MCF 10A (cell line): Measurements from ENCODE around the gene COX6A2. TPM values are rescaled to one million over a fixed set of nuclear protein-coding genes. Genes with fewer than 3 reads are reported as not detected.
"Not testable (repeated sequence)": the region's sequence is repeated elsewhere in the genome, so short reads cannot be mapped to it uniquely, and the experiment has no call there.

Source experiments
- BruUV-seq: library from RNA; stranded (reverse); fragments of 400-500 nt; replicated peaks from 2 replicates; lab custom pipeline; 2021; lab: Mats Ljungman, UMichigan
- CTCF ChIA-PET: fragments of 300-600 bp; sonication (Branson Sonifier 250); formaldehyde crosslinking; extraction: SDS; loops from one replicate; lab custom pipeline; 2021; ENCODE audit warnings: antibody characterized with exemption, inconsistent platforms; lab: Yijun Ruan, JAX
- POLR2A ChIA-PET: fragments of 300-600, 350-650 bp; sonication (Branson Sonifier 250); formaldehyde crosslinking; extraction: SDS; loops from one replicate; lab custom pipeline; 2020; ENCODE audit warnings: antibody characterized with exemption, inconsistent platforms; lab: Yijun Ruan, JAX
- DNase-seq: peaks from one replicate; pipeline ENCODE4 v3.0.0-alpha.2; 2018; ENCODE audit not compliant: unreplicated experiment
- H3K27ac Mint-ChIP-seq: one replicate; pipeline ENCODE4 v1.8.0; 2022; ENCODE audit warnings: mild to moderate bottlenecking, low read depth, mixed read lengths; ENCODE audit not compliant: unreplicated experiment
- H3K27me3 Mint-ChIP-seq: one replicate; pipeline ENCODE4 v1.8.0; 2022; ENCODE audit warnings: mixed read lengths; ENCODE audit not compliant: insufficient read depth, unreplicated experiment
- H3K36me3 Mint-ChIP-seq: one replicate; pipeline ENCODE4 v1.8.0; 2022; ENCODE audit warnings: mild to moderate bottlenecking, moderate library complexity, mixed read lengths; ENCODE audit not compliant: insufficient read depth, unreplicated experiment
- H3K4me1 Mint-ChIP-seq: one replicate; pipeline ENCODE4 v1.8.0; 2022; ENCODE audit warnings: mixed read lengths; ENCODE audit not compliant: insufficient read depth, unreplicated experiment
- H3K4me3 Mint-ChIP-seq: one replicate; pipeline ENCODE4 v1.8.0; 2022; ENCODE audit warnings: mild to moderate bottlenecking, moderate library complexity, mixed read lengths; ENCODE audit not compliant: unreplicated experiment
- H3K9me3 Mint-ChIP-seq: one replicate; pipeline ENCODE4 v1.8.0; 2022; ENCODE audit warnings: mixed read lengths; ENCODE audit not compliant: unreplicated experiment
- CTCF ChIP-seq: fragments of 200-600 bp; IDR thresholded peaks from one replicate; pipeline ENCODE4 v1.8.0; 2022; ENCODE audit warnings: antibody characterized with exemption, mild to moderate bottlenecking; ENCODE audit not compliant: unreplicated experiment
- intact Hi-C: fragments of 100-400 bp; cut with micrococcal nuclease; formaldehyde crosslinking; loops from 2 replicates; pipeline ENCODE4 v1.14.1; 2022
- total RNA-seq: library from RNA; stranded (reverse); gene quantifications from 2 replicates; pipeline ENCODE4 v1.2.3, GENCODE V29; 2022

The COX6A2 gene
- total RNA-seq, 1 experiment from 2014 or later: not detected

DNA sequence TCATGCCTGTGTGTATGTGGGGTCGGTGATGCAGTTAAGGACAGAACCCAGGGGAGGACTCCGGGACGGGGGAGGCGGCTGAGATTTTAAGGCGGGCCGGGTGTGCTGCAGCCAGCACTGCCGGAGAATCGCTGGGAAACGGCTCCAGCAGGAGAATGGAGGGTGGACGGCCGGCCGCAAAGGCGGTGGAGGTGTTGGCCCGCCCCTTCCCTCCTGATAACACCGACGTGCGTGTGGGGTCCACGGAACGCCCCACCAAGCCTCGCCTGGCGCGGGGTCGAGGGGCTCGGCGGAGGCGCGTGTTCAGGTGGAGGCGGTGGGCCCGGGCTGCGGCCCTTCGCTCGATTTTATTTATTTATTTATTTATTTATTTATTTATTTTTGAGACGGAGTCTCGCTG, 13.8 kb upstream of the COX6A2 start:
- BruUV-seq: TSS peak; percentile 23
- TF ChIP-seq CTCF: no peak
- peaks cover 5% of the 10 kb centered on the region for H3K36me3 Mint-ChIP-seq
- peaks cover 12% of the 10 kb centered on the region for H3K4me1 Mint-ChIP-seq
- H3K27me3 Mint-ChIP-seq: no peaks in the 10 kb centered on the region
- H3K4me3 Mint-ChIP-seq: peak overlapping the region; percentile 87
- no peak for DNase-seq
- intact Hi-C loops: loop anchor here (2.0 to 5.0 kb wide), 3 partner anchors 55 to 260 kb away; partner anchors contain the start of gene FUS
- H3K27ac Mint-ChIP-seq: no peak overlapping the region
- ChIA-PET POLR2A (interaction anchor here (1.0 to 4.7 kb wide), 4 partner anchors 11 to 262 kb away, joined by 4 to 30 read pairs (median 17); partner anchors contain the start of genes ARMC5 and FUS), CTCF (interaction anchor here (0.6 to 7.0 kb wide), 20 partner anchors 11 to 488 kb away, joined by 3 to 65 read pairs (median 4); partner anchors contain the start of genes ARMC5 and HSD3B7)
- H3K9me3 Mint-ChIP-seq: no peaks in the 10 kb centered on the region

- no peak for TF ChIP-seq CTCF
- BruUV-seq: no TSS peak
- Mint-ChIP-seq H3K4me3 (no peak overlapping the region), H3K36me3 (peaks cover 5% of the 10 kb centered on the region), H3K27me3 (no peaks in the 10 kb centered on the region), H3K27ac (no peak overlapping the region), H3K9me3 (no peaks in the 10 kb centered on the region), H3K4me1 (peaks cover 12% of the 10 kb centered on the region)
- DNase-seq: no peak
- POLR2A ChIA-PET: interaction anchor here (0.8 to 2.4 kb wide), 3 partner anchors 11 to 261 kb away, joined by 4 to 9 read pairs (median 5); partner anchors contain the start of gene FUS
- intact Hi-C loops: loop anchor here (5.0 kb wide), 1 partner anchor 258 kb away; the partner anchor contains the start of gene FUS
- CTCF ChIA-PET: interaction anchor here (0.6 to 7.0 kb wide), 5 partner anchors 11 to 385 kb away, joined by 3 to 65 read pairs (median 6); partner anchors contain the start of gene ARMC5
These were observed 12.5 kb upstream of the COX6A2 start for GRCh38 chr16:31440516-31441184.

DNA sequence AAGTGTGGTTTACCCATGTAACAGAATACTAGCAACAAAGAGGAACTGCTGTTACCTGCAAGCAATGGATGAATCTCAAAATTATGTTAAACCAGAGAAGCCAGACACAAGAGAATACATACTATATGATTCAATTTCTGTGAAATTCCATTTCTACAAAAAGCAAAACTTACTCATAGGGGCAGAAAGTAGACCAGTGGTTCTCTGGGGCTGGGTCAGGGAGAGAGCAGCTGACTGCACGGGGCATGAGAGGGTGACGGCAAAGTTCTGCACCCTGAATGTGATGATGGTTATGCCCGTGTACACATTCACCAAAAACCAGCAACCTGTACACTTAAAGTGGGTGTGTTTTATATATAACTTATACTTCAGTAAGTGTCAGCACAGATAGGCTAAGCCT, 11.4 kb upstream of the COX6A2 start:
- ChIA-PET CTCF (interaction anchor here (0.9 to 7.0 kb wide), 3 partner anchors 19 to 485 kb away, joined by 3 to 65 read pairs (median 4); partner anchors contain the start of gene ARMC5), POLR2A (interaction anchor here (2.4 kb wide), 1 partner anchor 259 kb away, joined by 9 read pairs; the partner anchor contains the start of gene FUS)
- peaks cover 12% of the 10 kb centered on the region for H3K4me1 Mint-ChIP-seq
- BruUV-seq: no TSS peak
- H3K36me3 Mint-ChIP-seq: peaks cover 5% of the 10 kb centered on the region
- intact Hi-C loops: no loop called here
- H3K4me3 Mint-ChIP-seq: no peak overlapping the region
- DNase-seq: no peak
- no peak overlapping the region for H3K27ac Mint-ChIP-seq
- no peak for TF ChIP-seq CTCF
- H3K9me3 Mint-ChIP-seq: no peaks in the 10 kb centered on the region
- no peaks in the 10 kb centered on the region for H3K27me3 Mint-ChIP-seq

GRCh38 chr16:31439023-31439422, 10.9 kb upstream of the COX6A2 start:
- not testable (repeated sequence) for H3K9me3 Mint-ChIP-seq
- CTCF ChIA-PET: interaction anchor here (1.1 to 7.0 kb wide), 2 partner anchors 20 to 485 kb away, joined by 4 to 65 read pairs; partner anchors contain the start of gene ARMC5

More at GRCh38 chr16:31439023-31439422, 10.9 kb upstream of the COX6A2 start:
- H3K36me3 Mint-ChIP-seq, DNase-seq, intact Hi-C loops, H3K27ac Mint-ChIP-seq, H3K27me3 Mint-ChIP-seq, BruUV-seq, H3K4me3 Mint-ChIP-seq, H3K4me1 Mint-ChIP-seq: not testable (repeated sequence)
- POLR2A ChIA-PET: interaction anchor here (1.0 kb wide), 1 partner anchor 15 kb away, joined by 3 read pairs; no protein-coding TSS in a partner anchor
